ENCODE data around the gene ELOA. TPM values are rescaled to one million over a fixed set of nuclear protein-coding genes. Genes with fewer than 3 reads are reported as not detected.
A peak's percentile ranks its signal among the peaks of the same experiment; 100 is the strongest.

Gene ELOA
- total RNA-seq (10 to 100 TPM; 36.2 to 65.0 TPM), polyA plus RNA-seq (10 to 100 TPM; 24.0 to 27.3 TPM)
- long read RNA-seq, donor 1, full-length matches to known transcripts, result 5 of 53 reads
- long read RNA-seq, donor 1, partial matches to known transcripts, result 48 of 53 reads
- long read RNA-seq, donor 1, other reads (novel, unspliced or antisense), result 0 of 53 reads
- long read RNA-seq, donor 2, full-length matches to known transcripts, result 2 of 14 reads
- long read RNA-seq, donor 2, partial matches to known transcripts, result 12 of 14 reads
- long read RNA-seq, donor 2, other reads (novel, unspliced or antisense), result 0 of 14 reads
- long read RNA-seq, donor 3, full-length matches to known transcripts, result 1 of 7 reads
- long read RNA-seq, donor 3, partial matches to known transcripts, result 6 of 7 reads
- long read RNA-seq, donor 3, other reads (novel, unspliced or antisense), result 0 of 7 reads
- long read RNA-seq, donor 4, partial matches to known transcripts, result 7 of 7 reads
- long read RNA-seq, donor 4, other reads (novel, unspliced or antisense), result 0 of 7 reads
- long read RNA-seq, donor 5, full-length matches to known transcripts, result 3 of 10 reads
- long read RNA-seq, donor 5, partial matches to known transcripts, result 7 of 10 reads
- long read RNA-seq, donor 5, other reads (novel, unspliced or antisense), result 0 of 10 reads

- no peak for TF ChIP-seq CTCF (IDR thresholded peaks at IDR 0.05; ENCODE audit: control extremely low read depth, extremely low read depth)
- peak; percentile 85 to 92 (median 86) for DNase-seq
- peak within 1 kb of the TSS; percentile 92 to 98 for H3K27ac ChIP-seq (ENCODE audit: low read depth in 1 of 2, low read length in 1 of 2)
- peak; percentile 95 for ATAC-seq (ENCODE audit: insufficient read depth, low FRiP score)
- H3K4me1 ChIP-seq (ENCODE audit: control insufficient read depth in 5 of 5, insufficient read depth in 5 of 5, low read length in 5 of 5), result peaks cover 0 to 21% (median 7%) of the 10 kb centered on the region in 5 donors
- H3K9ac ChIP-seq (ENCODE audit: insufficient read depth in 1 of 2, low read length in 2 of 2), result peak within 1 kb of the TSS; percentile 57 to 84
- H3K27me3 ChIP-seq (ENCODE audit: control insufficient read depth in 3 of 3, insufficient read depth in 3 of 3, low read length in 2 of 3), result no peaks in the 10 kb centered on the region
- 0% methylated on average over 116 to 119 of the region's 119 CpGs for WGBS, 2 donors
- peaks cover 0 to 11% (median 2%) of the 10 kb centered on the region in 4 donors for H3K36me3 ChIP-seq (ENCODE audit: control insufficient read depth in 4 of 4, insufficient read depth in 4 of 4, low read length in 4 of 4)
- peak within 1 kb of the TSS; percentile 100 for H3K4me3 ChIP-seq
- no peaks in the 10 kb centered on the region for H3K9me3 ChIP-seq (ENCODE audit: control insufficient read depth in 4 of 4, insufficient read depth in 3 of 4, low read length in 3 of 4)
Measured at GRCh38 chr1:23743287-23744152, at the start of gene ELOA. Gene ELOA, plus strand, starts transcription at chr1:23743471. Its CDS starts 33 bp downstream, at chr1:23743504.

- 59 to 75% methylated on average over 2 of the region's 2 CpGs for WGBS, 2 donors
- ATAC-seq (ENCODE audit: insufficient read depth, low FRiP score) (no peak), DNase-seq (no peak)
- H3K9ac ChIP-seq (ENCODE audit: insufficient read depth in 1 of 2, low read length in 2 of 2), result peak overlapping the region; percentile 90 to 100
- H3K36me3 ChIP-seq (ENCODE audit: control insufficient read depth in 4 of 4, insufficient read depth in 4 of 4, low read length in 4 of 4), result peaks cover 32 to 50% (median 42%) of the 10 kb centered on the region in 4 donors
- no peaks in the 10 kb centered on the region for H3K27me3 ChIP-seq (ENCODE audit: control insufficient read depth in 3 of 3, insufficient read depth in 3 of 3, low read length in 2 of 3)
- H3K9me3 ChIP-seq (ENCODE audit: control insufficient read depth in 4 of 4, insufficient read depth in 3 of 4, low read length in 3 of 4), result no peaks in the 10 kb centered on the region
- H3K4me1 ChIP-seq (ENCODE audit: control insufficient read depth in 5 of 5, insufficient read depth in 5 of 5, low read length in 5 of 5), result peaks cover 2 to 22% (median 16%) of the 10 kb centered on the region in 5 donors
- TF ChIP-seq CTCF (IDR thresholded peaks at IDR 0.05; ENCODE audit: control extremely low read depth, extremely low read depth), result no peak
- H3K27ac ChIP-seq (ENCODE audit: low read depth in 1 of 2, low read length in 1 of 2), result no peak overlapping the region
- H3K4me3 ChIP-seq, result no peak overlapping the region
Measured at GRCh38 chr1:23693599-23693998, 49.7 kb upstream of the ELOA start.

- peaks cover 2 to 24% (median 16%) of the 10 kb centered on the region in 5 donors for H3K4me1 ChIP-seq (ENCODE audit: control insufficient read depth in 5 of 5, insufficient read depth in 5 of 5, low read length in 5 of 5)
- 48 to 67% methylated on average over 3 of the region's 3 CpGs for WGBS, 2 donors
Measured at GRCh38 chr1:23694371-23694770, 48.9 kb upstream of the ELOA start.

More at GRCh38 chr1:23694371-23694770, 48.9 kb upstream of the ELOA start:
- H3K9ac ChIP-seq (ENCODE audit: insufficient read depth in 1 of 2, low read length in 2 of 2), result no peak overlapping the region
- H3K9me3 ChIP-seq (ENCODE audit: control insufficient read depth in 4 of 4, insufficient read depth in 3 of 4, low read length in 3 of 4), result no peaks in the 10 kb centered on the region
- peaks cover 37 to 50% (median 45%) of the 10 kb centered on the region in 4 donors for H3K36me3 ChIP-seq (ENCODE audit: control insufficient read depth in 4 of 4, insufficient read depth in 4 of 4, low read length in 4 of 4)
- no peaks in the 10 kb centered on the region for H3K27me3 ChIP-seq (ENCODE audit: control insufficient read depth in 3 of 3, insufficient read depth in 3 of 3, low read length in 2 of 3)
- no peak overlapping the region for H3K4me3 ChIP-seq
- no peak overlapping the region for H3K27ac ChIP-seq (ENCODE audit: low read depth in 1 of 2, low read length in 1 of 2)
- ATAC-seq (ENCODE audit: insufficient read depth, low FRiP score) (no peak), DNase-seq (no peak)
- TF ChIP-seq CTCF (IDR thresholded peaks at IDR 0.05; ENCODE audit: control extremely low read depth, extremely low read depth), result no peak

Measured in lung (tissue), 16 donors.